Muscle layer of duodenum (tissue), 2 donors: ENCODE results near the gene OBP2A.

Experiments
- H3K27ac ChIP-seq: one replicate; pipeline ENCODE4 v1.7.0; 2013; ENCODE audit warnings: mild to moderate bottlenecking, low read length
- H3K27me3 ChIP-seq: one replicate; pipeline ENCODE4 v1.7.0; 2013; ENCODE audit warnings: low read depth, mild to moderate bottlenecking, control low read depth, low read length
- H3K36me3 ChIP-seq, 2 donors: one replicate each; pipeline ENCODE4 v1.7.0; 2013; ENCODE audit warnings: low read length in 2 of 2, control low read depth in 1 of 2, mild to moderate bottlenecking in 1 of 2; ENCODE audit not compliant: insufficient read depth in 2 of 2, control insufficient read depth in 1 of 2
- H3K4me1 ChIP-seq, 2 donors: one replicate each; pipeline ENCODE4 v1.7.0; 2013; ENCODE audit warnings: low read length in 2 of 2, mild to moderate bottlenecking in 2 of 2, control low read depth in 1 of 2, moderate library complexity in 1 of 2; ENCODE audit not compliant: insufficient read depth in 2 of 2, control insufficient read depth in 1 of 2
- H3K4me3 ChIP-seq, 2 donors: one replicate each; pipeline ENCODE4 v1.7.0; 2013; ENCODE audit warnings: low read length in 2 of 2, low read depth in 1 of 2, mild to moderate bottlenecking in 1 of 2
- H3K9me3 ChIP-seq, 2 donors: one replicate each; pipeline ENCODE4 v1.7.0; 2013; ENCODE audit warnings: low read length in 2 of 2, control low read depth in 1 of 2, mild to moderate bottlenecking in 1 of 2; ENCODE audit not compliant: control insufficient read depth in 1 of 2
- donor health status: healthy.

The OBP2A gene

DNA sequence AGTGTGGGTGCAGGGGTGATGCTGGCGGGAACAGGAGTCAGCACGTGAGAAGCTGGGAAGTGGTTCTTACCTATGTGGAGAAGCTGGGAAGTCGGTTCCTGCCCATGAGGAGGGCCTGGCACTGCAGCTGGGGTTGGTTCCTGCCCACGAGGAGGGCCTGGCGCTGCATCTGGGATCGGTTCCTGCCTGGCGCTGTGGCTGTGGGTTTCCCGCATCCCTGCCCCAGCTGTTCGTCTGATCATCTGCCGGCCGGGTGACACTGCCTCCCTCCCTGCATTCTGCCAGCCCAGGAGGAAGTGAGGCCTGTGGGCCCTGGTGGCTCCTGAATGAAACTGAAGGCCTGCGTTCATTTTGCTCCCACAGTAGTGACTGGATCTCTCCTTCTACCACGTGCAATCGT, 5.1 kb downstream of the OBP2A start:
- H3K36me3 ChIP-seq = no peaks in the 10 kb centered on the region
- no peaks in the 10 kb centered on the region for H3K27me3 ChIP-seq
- H3K4me3 ChIP-seq = no peak overlapping the region
- H3K9me3 ChIP-seq = peaks cover 0 to 9% of the 10 kb centered on the region in 2 donors
- no peak overlapping the region for H3K27ac ChIP-seq
- no peaks in the 10 kb centered on the region for H3K4me1 ChIP-seq

- Histone ChIP-seq H3K36me3 (no peaks in the 10 kb centered on the region), H3K27me3 (no peaks in the 10 kb centered on the region), H3K27ac (no peak overlapping the region), H3K4me3 (no peak overlapping the region), H3K4me1 (no peaks in the 10 kb centered on the region), H3K9me3 (peaks cover 0 to 9% of the 10 kb centered on the region in 2 donors)
Observed at GRCh38 chr9:135551456-135551855, 5.5 kb downstream of the OBP2A start.

DNA sequence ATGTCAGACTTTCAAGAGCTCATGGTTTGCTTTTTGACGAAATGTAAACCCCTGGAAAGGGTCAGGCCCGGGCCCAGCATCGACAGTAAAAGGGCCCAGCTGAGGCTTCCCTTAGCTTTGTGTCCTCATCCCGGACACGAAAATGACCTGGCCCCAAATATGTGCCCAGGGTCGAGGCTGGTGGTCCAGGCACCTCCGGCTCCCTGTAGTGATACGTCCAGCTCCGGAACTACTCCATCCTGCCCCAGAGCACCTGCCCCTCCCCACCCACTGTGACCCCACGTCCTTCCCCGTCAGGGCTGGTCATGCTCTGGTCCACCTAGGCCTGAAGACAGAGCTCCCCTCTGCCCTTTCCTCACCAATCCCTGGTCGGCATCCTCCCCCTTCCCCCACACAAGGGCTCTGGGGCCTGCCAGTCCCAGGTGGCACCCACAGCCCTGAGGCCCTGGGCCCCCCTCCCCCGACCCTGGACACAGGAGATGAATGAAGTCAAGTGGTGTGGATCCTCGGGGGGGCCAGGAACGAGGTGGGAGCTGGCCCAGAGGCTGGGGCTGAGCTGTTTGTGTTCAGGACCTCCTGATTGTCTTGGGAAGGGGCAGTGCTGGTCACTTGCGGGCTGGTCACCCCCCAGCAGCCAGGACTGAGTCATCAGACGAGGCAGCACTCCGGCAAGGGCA, 6.2 kb downstream of the OBP2A start:
- Histone ChIP-seq H3K27me3 (no peaks in the 10 kb centered on the region), H3K9me3 (peaks cover 0 to 9% of the 10 kb centered on the region in 2 donors), H3K4me1 (no peaks in the 10 kb centered on the region), H3K36me3 (no peaks in the 10 kb centered on the region), H3K27ac (no peak overlapping the region), H3K4me3 (no peak overlapping the region)

DNA sequence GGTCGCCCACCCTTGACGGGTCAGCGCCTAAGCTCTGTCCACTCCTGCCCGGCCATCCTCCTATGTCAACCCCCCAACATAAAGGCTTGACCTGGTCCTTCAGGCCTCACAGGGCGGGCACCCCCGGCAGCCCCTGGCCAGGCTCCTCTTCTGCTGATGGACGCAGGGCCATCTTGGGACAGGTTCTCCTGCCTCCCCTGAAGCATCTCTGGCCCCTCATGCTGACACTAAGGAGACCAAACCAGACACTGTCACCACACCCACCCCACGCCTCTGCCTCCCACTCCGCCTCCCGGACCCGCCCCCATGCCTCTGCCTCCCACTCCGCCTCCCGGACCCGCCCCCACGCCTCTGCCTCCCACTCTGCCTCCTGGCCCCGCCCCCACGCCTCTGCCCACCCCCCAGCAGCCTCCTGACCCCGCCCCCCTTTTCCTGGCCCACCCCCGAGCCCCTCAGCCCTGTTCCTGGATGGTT, 6.8 kb downstream of the OBP2A start:
- H3K4me3 ChIP-seq = no peak overlapping the region
- no peaks in the 10 kb centered on the region for H3K27me3 ChIP-seq
- no peaks in the 10 kb centered on the region for H3K36me3 ChIP-seq
- H3K9me3 ChIP-seq = peaks cover 0 to 9% of the 10 kb centered on the region in 2 donors
- H3K4me1 ChIP-seq = no peaks in the 10 kb centered on the region
- H3K27ac ChIP-seq = no peak overlapping the region

- Histone ChIP-seq H3K27ac (no peak overlapping the region), H3K36me3 (no peaks in the 10 kb centered on the region), H3K4me3 (no peak overlapping the region), H3K4me1 (no peaks in the 10 kb centered on the region), H3K27me3 (no peaks in the 10 kb centered on the region), H3K9me3 (peaks cover 0 to 9% of the 10 kb centered on the region in 2 donors)
Observed at GRCh38 chr9:135554718-135555117, 8.8 kb downstream of the OBP2A start.

- Histone ChIP-seq H3K9me3 (peaks cover 0 to 9% of the 10 kb centered on the region in 2 donors), H3K4me3 (no peak overlapping the region), H3K36me3 (no peaks in the 10 kb centered on the region), H3K4me1 (no peaks in the 10 kb centered on the region), H3K27me3 (no peaks in the 10 kb centered on the region), H3K27ac (no peak overlapping the region)
Observed at GRCh38 chr9:135555203-135555602, 9.3 kb downstream of the OBP2A start.

- Histone ChIP-seq H3K4me3 (no peak overlapping the region), H3K36me3 (no peaks in the 10 kb centered on the region), H3K4me1 (no peaks in the 10 kb centered on the region), H3K27ac (no peak overlapping the region), H3K27me3 (no peaks in the 10 kb centered on the region), H3K9me3 (peaks cover 0 to 9% of the 10 kb centered on the region in 2 donors)
Observed at GRCh38 chr9:135555910-135556309, 10.0 kb downstream of the OBP2A start.

- Histone ChIP-seq H3K4me1 (no peaks in the 10 kb centered on the region), H3K27me3 (no peaks in the 10 kb centered on the region), H3K9me3 (peaks cover 0 to 9% of the 10 kb centered on the region in 2 donors), H3K27ac (no peak overlapping the region), H3K36me3 (no peaks in the 10 kb centered on the region), H3K4me3 (no peak overlapping the region)
Observed at GRCh38 chr9:135559606-135560005, 13.7 kb downstream of the OBP2A start.

DNA sequence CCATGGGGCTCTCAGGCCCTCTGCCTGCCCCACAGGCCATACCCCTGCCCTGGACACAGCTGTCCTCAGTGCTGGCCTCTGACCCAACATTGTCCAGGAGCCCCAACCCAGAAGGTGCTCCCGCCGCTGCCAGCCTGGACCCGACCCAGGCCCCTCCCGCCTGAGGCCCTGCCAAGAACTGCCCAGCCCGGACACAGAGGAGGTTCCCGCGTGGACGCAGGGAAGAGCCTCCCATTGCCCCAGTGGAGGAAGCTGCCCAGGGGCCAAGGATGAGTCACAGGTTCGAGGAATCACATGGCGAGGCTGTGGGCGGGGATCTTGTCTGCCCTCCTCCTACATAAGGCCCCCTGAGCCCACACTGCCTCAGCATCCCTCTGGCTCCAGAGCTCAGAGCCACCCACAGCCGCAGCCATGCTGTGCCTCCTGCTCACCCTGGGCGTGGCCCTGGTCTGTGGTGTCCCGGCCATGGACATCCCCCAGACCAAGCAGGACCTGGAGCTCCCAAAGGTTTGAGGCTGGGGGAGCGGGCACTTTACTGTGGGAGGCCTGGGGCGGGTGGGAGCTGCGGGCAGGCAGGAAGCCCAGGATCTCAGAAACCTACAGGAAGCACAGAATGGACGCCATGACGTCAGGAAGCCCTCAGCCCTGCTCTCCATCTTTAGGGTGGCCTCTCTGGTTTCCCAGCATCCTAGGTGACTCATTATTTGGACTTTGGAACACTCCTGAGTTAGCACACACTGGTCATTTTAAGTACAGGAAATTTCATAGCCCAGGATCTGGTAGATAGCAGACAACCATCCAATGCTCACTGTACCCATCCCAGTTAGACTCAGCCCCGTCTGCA, 15.7 kb downstream of the OBP2A start, which contains the start of gene PAEP:
Gene PAEP, plus strand, starts transcription at position 366 of the 844 bp plus-strand sequence.
- H3K9me3 ChIP-seq = no peaks in the 10 kb centered on the region
- no peaks in the 10 kb centered on the region for H3K4me1 ChIP-seq
- H3K27ac ChIP-seq = no peak within 1 kb of the TSS
- H3K27me3 ChIP-seq = no peaks in the 10 kb centered on the region
- H3K36me3 ChIP-seq = no peaks in the 10 kb centered on the region
- H3K4me3 ChIP-seq = no peak within 1 kb of the TSS

DNA sequence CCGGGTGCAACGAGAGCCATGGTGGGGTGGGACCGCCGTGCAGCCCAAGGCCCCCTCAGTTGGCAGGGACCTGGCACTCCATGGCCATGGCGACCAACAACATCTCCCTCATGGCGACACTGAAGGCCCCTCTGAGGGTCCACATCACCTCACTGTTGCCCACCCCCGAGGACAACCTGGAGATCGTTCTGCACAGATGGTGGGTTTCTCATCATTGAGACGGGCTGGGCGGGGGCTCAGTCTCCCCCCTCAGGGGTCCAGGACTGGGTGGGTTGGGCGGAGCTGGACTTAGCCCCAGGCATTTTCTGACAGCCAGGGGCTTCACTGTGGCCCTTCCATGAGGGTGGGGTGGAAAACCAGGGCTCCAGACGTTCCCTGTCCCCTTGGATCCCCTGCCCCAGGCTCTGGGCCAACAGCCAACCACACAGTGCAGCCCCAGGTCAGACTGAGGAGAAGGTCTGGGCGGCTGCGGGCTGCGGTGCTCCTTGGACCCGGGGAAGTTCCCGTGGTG, 16.4 kb downstream of the OBP2A start:
- Histone ChIP-seq H3K27ac (no peak overlapping the region), H3K27me3 (no peaks in the 10 kb centered on the region), H3K36me3 (no peaks in the 10 kb centered on the region)

DNA sequence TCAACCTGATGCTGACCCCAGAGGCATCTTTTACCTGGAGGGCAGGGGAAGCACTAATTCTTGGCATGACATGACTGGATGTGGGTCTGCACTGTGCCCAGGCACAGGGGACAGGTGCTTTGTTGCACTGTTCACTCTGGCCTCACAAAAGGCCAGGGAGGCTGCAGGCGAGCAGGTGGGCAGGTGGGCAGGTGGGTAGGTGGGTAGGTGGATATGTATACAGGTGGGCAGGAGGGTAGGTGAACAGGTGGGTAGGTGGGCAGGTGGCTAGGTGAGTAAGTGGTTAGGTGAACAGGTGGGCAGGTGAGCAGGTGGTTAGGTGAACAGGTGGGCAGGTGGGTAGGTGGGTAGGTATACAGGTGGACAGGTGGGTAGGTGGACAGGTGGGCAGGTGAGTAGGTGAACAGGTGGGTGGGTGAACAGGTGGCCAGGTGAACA, 17.1 kb downstream of the OBP2A start:
- Histone ChIP-seq H3K27ac (no peak overlapping the region), H3K4me3 (no peak overlapping the region), H3K9me3 (no peaks in the 10 kb centered on the region), H3K4me1 (no peaks in the 10 kb centered on the region), H3K27me3 (no peaks in the 10 kb centered on the region), H3K36me3 (no peaks in the 10 kb centered on the region)

More for the DNA sequence above, 16.4 kb downstream of the OBP2A start:
- H3K4me3 ChIP-seq = no peak overlapping the region
- no peaks in the 10 kb centered on the region for H3K4me1 ChIP-seq
- no peaks in the 10 kb centered on the region for H3K9me3 ChIP-seq
